NCI-H748 (cell line): Measurements from ENCODE around the gene FICD.
A peak's percentile ranks its signal among the peaks of the same experiment; 100 is the strongest.

Source experiments
- DNase-seq: peaks from one replicate; lab custom pipeline; 2025; ENCODE audit not compliant: unreplicated experiment; lab: John Stamatoyannopoulos, UW

The FICD gene

GRCh38 chr12:108498136-108498535 is 16.9 kb upstream of the FICD start:
- no peak for DNase-seq

DNA sequence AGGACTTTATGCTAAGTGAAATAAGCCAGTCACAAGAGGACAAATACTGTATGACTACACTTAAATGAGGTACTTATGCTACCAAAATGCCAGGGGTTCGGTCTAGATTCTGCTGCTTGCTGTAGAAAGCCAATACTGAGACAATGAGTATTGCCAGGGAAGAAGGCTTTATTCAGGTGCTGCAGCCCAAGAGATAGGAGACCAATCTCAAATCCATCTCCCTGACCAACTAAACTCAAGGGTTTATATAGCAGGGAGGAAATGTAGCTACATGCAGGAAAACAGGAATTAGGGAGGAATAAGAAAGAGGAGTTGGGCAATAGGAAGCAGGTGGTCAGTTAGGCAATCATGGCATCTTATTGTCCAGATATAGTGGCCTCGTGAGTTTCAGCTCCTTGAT is 12.2 kb upstream of the FICD start:
- no peak for DNase-seq

DNA sequence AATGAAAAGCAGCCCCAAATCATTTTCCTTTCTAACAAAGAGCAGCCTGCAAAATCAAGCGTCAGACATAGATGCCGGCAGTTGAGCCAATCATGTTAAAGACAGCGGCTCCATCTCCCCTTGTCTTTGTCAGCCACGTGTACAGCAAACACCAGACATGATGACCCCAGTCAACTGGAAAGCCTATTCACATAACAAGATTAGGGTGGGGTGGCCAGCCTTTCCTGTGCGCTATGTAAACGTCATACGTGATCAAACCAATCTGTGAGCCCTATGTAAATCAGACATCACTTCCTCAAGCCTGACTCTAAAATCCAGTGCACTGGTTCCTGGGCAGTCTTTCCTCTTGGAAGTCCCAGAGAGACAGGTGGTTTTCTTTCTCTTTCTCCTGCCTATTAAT is 9.9 kb upstream of the FICD start:
- DNase-seq, result peak; percentile 88

DNA sequence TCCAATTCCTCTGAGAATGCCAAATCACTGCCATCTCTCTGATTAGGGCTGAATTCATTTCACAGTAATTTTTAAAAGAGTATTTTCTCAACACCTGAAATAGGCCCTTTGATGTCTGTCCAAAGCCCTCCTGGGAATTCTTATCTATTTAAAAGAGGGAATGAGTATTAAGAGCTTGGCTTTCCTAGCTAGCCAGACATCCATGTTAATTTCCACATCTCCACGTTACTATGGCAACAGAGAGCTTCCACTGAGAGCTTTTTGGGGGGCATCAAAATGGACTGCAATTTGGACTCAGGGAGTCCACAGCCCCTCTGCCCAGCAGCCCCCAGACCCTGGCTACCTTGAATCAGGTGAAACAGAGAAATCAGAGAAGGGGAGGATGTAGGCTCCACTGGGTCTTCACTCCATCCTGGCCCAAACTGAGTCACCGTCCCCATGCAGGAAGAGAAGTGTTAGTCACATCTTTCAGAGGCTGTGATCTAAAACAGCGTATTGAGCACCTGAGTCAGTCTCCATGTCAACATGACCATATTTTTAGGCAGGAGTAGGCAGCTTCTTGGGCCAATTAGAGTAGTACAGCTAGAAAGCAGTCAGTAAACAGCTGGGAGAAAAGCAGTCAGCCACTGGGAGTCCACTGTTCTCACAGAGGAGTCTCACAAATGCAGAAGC is 7.0 kb upstream of the FICD start:
- DNase-seq, result no peak

- no peak for DNase-seq
Measured at GRCh38 chr12:108509806-108510205, 5.3 kb upstream of the FICD start.

GRCh38 chr12:108510836-108511235 is 4.2 kb upstream of the FICD start:
- DNase-seq, result no peak

GRCh38 chr12:108511633-108512540 is 3.2 kb upstream of the FICD start:
- peak; percentile 68 for DNase-seq

DNA sequence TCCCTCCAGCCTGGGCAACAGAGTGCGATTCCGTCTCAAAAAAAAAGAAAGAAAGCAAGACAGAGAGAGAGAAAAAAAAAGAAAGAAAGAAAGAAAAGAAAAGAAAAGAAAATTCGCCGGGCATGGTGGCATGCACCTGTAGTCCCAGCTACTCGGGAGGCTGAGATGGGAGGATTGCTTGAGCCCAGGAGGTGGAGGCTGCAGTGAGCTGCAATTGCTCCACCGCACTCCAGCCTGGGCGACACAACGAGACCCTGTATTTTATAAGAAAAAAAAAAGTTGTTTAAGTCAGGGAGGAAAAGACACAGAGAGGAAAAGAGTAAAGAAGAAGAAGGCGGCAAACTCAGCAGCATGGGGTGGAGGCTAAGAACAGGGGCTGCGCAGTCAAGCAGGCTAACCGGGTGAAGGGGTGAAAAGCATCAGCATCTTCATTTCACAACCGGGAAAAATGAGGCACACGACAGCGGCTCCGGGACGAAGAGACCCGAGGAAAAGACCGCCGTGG is 557 bp upstream of the FICD start:
- no peak for DNase-seq

DNA sequence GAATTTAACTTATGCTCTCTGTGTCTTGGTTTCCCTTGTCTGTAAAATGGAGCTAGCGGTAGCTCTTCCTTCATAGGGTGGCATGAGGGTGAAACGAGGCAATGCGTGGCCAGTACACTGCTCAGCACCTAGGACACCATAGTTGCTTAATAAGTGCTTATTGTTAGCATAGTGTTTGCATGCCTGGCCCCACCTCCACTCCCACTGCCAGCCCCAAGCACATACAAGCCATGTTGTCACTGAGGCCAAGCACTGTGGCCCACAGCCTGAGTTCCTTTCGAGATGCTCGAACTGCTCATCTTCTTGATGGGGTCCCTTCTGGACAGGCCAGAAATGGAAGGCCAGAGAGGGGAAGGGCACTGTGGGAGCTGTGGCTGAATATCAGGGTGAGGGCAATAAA is 839 bp downstream of the FICD start:
- peak; percentile 22 for DNase-seq

- no peak for DNase-seq
Measured at GRCh38 chr12:108516511-108517275, 1.6 kb downstream of the FICD start.

GRCh38 chr12:108517288-108518100 is 2.4 kb downstream of the FICD start:
- DNase-seq, result no peak

- DNase-seq, result no peak
Measured at GRCh38 chr12:108518101-108518715, 3.1 kb downstream of the FICD start.

- no peak for DNase-seq
Measured at GRCh38 chr12:108518716-108519496, 3.8 kb downstream of the FICD start.

DNA sequence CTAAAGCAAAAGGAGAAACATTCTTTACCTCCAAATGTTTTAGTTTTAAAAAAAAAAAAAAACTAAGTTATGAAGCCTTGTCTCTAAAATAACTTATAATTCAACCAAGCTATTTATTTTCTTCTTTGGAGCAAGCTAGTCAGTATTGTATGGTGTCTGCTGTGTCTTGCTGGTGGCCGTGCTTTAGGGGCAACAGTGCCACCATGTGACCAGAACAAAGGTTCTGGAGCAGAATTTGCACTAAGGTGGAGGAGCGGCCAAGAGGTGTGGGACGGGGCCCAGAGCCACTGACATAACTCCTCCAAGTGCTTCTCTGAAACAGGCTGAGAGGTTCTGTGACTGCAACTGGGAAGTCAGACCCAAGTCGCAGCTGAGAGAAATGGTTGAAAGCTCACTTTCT is 4.5 kb downstream of the FICD start:
- DNase-seq, result no peak

GRCh38 chr12:108523365-108523764 is 8.3 kb downstream of the FICD start:
- DNase-seq, result no peak

DNA sequence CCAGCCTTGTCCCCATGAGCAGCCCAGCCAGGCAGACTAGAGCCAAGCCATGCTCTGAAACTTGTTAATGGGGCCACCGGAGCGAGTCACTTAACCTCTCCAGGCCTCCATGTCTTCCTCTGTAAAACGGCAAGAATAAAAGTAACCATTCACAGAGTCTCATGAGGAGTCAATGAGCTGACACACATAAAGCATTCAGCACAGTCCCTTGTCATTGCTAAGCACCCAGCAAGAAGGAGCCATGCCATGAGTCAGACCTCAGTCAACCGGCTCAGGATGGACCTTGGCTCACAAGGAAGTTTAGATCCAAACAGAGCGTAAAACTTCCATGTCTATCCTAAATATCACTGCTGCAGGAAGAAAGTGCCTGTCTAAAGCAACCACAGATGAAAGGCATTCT is 10.6 kb downstream of the FICD start:
- no peak for DNase-seq

DNA sequence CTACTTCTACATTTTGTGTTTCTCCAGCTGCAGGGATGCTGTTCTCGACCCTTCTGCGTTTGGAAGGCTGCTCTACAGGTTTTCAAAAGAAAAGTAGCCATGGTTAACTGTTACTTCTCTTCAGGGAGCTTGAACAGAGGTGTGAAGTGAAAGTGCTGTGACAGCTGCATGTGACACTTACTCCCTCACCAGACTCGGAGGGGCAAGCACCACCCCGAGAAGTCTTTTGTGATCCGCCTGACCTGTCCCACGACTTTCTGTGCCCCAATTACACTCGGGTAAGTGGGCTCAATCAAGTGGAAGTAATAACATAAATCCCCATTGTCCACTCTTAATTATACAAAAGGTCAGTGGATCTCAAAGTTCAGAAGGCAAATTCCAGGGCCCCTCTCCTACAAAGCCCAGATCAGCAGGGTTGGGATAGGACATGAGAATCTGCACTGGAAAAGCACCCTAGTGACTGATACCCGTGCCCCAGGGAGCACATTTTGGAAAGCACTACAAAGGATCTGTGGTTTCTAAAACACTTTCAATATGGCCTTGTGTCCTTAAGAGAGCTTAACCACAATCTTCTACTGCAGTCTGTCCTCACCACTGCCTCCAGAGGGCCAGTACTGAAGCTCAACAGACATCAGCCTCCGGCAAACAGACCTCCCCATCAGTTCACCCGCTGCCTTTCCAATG is 11.5 kb downstream of the FICD start:
- no peak for DNase-seq

- no peak for DNase-seq
Measured at GRCh38 chr12:108527166-108527496, 12.1 kb downstream of the FICD start.

- DNase-seq, result no peak
Measured at GRCh38 chr12:108530161-108530560, 15.1 kb downstream of the FICD start.
